22Rv1 (cell line): Measurements from ENCODE around the gene WRAP73.

Experiments
- ZFX ChIP-seq: fragments of 450-650 bp; IDR thresholded peaks from 2 replicates; pipeline ENCODE4 v1.6.1; 2017; ENCODE audit warnings: antibody characterized with exemption, borderline replicate concordance
- TF ChIP-seq, protein P1 (sequence below): fragments of 450-650 bp; IDR thresholded peaks from 2 replicates; pipeline ENCODE4 v1.5.1; 2017; ENCODE audit warnings: mild to moderate bottlenecking

DNA sequence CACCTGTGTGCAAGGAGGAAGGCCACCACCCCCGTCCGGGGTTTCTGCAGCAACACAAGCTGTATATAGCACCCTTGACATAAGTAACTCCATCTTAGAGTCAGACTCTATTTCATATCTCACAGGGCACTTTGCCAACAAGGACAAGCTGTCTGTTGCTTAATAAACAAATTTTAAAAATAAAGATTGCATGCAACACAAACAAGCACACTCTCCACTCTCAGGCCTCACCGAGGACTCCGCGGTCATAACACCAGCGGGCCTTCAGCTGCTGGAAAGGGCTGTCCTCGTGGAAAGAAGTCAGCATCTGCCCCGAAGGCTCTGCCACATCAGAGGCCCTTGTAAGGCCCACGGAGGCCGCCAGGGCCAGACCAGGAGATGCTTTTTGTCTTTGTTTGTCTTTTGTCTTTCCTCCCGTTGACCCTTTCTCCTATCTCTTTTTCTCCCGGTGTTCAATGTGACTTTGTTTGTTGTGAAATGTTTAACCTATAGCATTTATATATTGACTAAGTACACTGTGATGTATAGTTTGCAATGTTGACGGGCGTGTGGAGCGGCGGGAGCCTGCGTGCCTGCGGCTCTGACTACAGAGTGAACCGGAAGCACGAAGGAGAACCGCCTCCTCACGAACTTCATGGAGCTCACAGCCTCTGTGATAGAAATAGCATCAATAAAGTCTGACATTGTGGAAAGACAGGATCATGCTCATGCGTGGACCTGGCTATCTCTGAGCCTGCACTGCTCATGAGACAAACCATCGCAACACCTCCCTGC lies 62.7 kb downstream of the WRAP73 start:
- TF ChIP-seq, protein P1, sequence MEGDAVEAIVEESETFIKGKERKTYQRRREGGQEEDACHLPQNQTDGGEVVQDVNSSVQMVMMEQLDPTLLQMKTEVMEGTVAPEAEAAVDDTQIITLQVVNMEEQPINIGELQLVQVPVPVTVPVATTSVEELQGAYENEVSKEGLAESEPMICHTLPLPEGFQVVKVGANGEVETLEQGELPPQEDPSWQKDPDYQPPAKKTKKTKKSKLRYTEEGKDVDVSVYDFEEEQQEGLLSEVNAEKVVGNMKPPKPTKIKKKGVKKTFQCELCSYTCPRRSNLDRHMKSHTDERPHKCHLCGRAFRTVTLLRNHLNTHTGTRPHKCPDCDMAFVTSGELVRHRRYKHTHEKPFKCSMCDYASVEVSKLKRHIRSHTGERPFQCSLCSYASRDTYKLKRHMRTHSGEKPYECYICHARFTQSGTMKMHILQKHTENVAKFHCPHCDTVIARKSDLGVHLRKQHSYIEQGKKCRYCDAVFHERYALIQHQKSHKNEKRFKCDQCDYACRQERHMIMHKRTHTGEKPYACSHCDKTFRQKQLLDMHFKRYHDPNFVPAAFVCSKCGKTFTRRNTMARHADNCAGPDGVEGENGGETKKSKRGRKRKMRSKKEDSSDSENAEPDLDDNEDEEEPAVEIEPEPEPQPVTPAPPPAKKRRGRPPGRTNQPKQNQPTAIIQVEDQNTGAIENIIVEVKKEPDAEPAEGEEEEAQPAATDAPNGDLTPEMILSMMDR: peak; percentile 24; the same call in 1 of the 2 replicates
- no peak for TF ChIP-seq ZFX
